SU-DHL-6 (cell line): ENCODE measurements around the gene ATXN7.
A peak's percentile ranks its signal among the peaks of the same experiment; 100 is the strongest.

Source experiments
- H2AFZ ChIP-seq: fragments of 200-600 bp; sonication (generic); 2 replicates; pipeline ENCODE4 v1.6.1; 2014; ENCODE audit warnings: low read depth, mild to moderate bottlenecking, moderate library complexity, mixed read lengths, antibody characterized with exemption, low read length; ENCODE audit not compliant: severe bottlenecking
- H3F3A ChIP-seq: fragments of 200-600 bp; shearing (Covaris generic); 2 replicates; pipeline ENCODE4 v1.6.0; 2016; ENCODE audit warnings: antibody characterized with exemption, mild to moderate bottlenecking; ENCODE audit not compliant: insufficient read depth
- H3K27ac ChIP-seq: fragments of 200-600 bp; sonication (generic); 2 replicates; pipeline ENCODE4 v1.5.1; 2016; ENCODE audit warnings: low read depth, mild to moderate bottlenecking, low read length, moderate library complexity, mixed read lengths
- H3K27me3 ChIP-seq: fragments of 200-600 bp; sonication (generic), shearing (Covaris generic); 2 replicates; pipeline ENCODE4 v1.6.0; 2014; ENCODE audit warnings: mild to moderate bottlenecking, low read length
- H3K36me3 ChIP-seq: fragments of 200-600 bp; sonication (generic); 2 replicates; pipeline ENCODE4 v1.6.1; 2014; ENCODE audit warnings: mild to moderate bottlenecking, low read length, mixed read lengths
- H3K4me2 ChIP-seq: fragments of 300-600, 200-600 bp; shearing (Covaris generic), sonication (generic); 2 replicates; pipeline ENCODE4 v1.6.0; 2014; ENCODE audit warnings: low read length, low read depth, mild to moderate bottlenecking; ENCODE audit not compliant: poor library complexity, severe bottlenecking
- H3K4me3 ChIP-seq: fragments of 200-600 bp; sonication (generic); 2 replicates; pipeline ENCODE4 v1.5.1; 2014; ENCODE audit warnings: antibody characterized with exemption, low read length, mild to moderate bottlenecking, mixed read lengths; ENCODE audit not compliant: insufficient read depth, poor library complexity, severe bottlenecking
- H3K79me2 ChIP-seq: fragments of 200-600 bp; sonication (generic); 2 replicates; pipeline ENCODE4 v1.6.1; 2014; ENCODE audit warnings: mild to moderate bottlenecking, low read length, moderate library complexity; ENCODE audit not compliant: insufficient read depth
- H3K9ac ChIP-seq: fragments of 200-600 bp; sonication (generic); 2 replicates; pipeline ENCODE4 v1.7.0; 2014; ENCODE audit warnings: mild to moderate bottlenecking, low read length
- H3K9me2 ChIP-seq: fragments of 200-600 bp; sonication (generic); replicated peaks from 2 replicates; pipeline ENCODE4 v1.6.1; 2014; ENCODE audit warnings: low read length; ENCODE audit not compliant: insufficient read depth
- H3K9me3 ChIP-seq: fragments of 200-600 bp; sonication (generic); 2 replicates; pipeline ENCODE4 v1.6.1; 2014; ENCODE audit warnings: low read length, mixed read lengths; ENCODE audit not compliant: insufficient read depth
- H4K20me1 ChIP-seq: fragments of 200-600 bp; sonication (generic); 2 replicates; pipeline ENCODE4 v1.6.1; 2014; ENCODE audit warnings: low read depth, mild to moderate bottlenecking, antibody characterized with exemption, low read length, moderate library complexity, mixed read lengths
- CTCF ChIP-seq: fragments of 200-600 bp; sonication (generic); IDR thresholded peaks from one replicate; pipeline ENCODE4 v1.5.1; 2017; ENCODE audit warnings: antibody characterized with exemption, mild to moderate bottlenecking, low read length, moderate library complexity; ENCODE audit not compliant: insufficient read depth, poor library complexity, severe bottlenecking
- EZH2phosphoT487 ChIP-seq: fragments of 200-600 bp; sonication (generic), shearing (Covaris generic); conservative IDR thresholded peaks from 2 replicates; pipeline ENCODE4 v1.6.1; 2018; ENCODE audit warnings: mild to moderate bottlenecking, antibody characterized with exemption, low read length, moderate library complexity, mixed read lengths

The ATXN7 gene

GRCh38 chr3:63862804-63863149 lies 890 bp upstream of the ATXN7 start:
- H3K79me2 ChIP-seq, result peaks cover 92% of the 10 kb centered on the region
- no peak for TF ChIP-seq CTCF
- no peak for TF ChIP-seq EZH2phosphoT487
- H3K4me3 ChIP-seq, result peak overlapping the region; percentile 96
- H3K27ac ChIP-seq, result peak overlapping the region; percentile 66
- peak overlapping the region; percentile 98 for H2AFZ ChIP-seq
- no peaks in the 10 kb centered on the region for H3K9me2 ChIP-seq
- peak overlapping the region; percentile 99 for H3K9ac ChIP-seq
- no peaks in the 10 kb centered on the region; the same call in 1 of the 2 replicates for H3F3A ChIP-seq
- H3K9me3 ChIP-seq, result no peaks in the 10 kb centered on the region
- H3K27me3 ChIP-seq, result no peaks in the 10 kb centered on the region
- H4K20me1 ChIP-seq, result 0 out of 2 replicates have a peak, but pooled peaks cover 5% of the 10 kb centered on the region
- H3K36me3 ChIP-seq, result peaks cover 6% of the 10 kb centered on the region; the same call in 1 of the 2 replicates
- H3K4me2 ChIP-seq, result peak overlapping the region; percentile 74

- Histone ChIP-seq H3K27me3 (no peaks in the 10 kb centered on the region), H3K36me3 (peaks cover 6% of the 10 kb centered on the region; the same call in 1 of the 2 replicates), H3K9me3 (no peaks in the 10 kb centered on the region), H3K9ac (peak overlapping the region; percentile 70), H3K4me2 (peak overlapping the region; percentile 63), H2AFZ (peak overlapping the region; percentile 85), H4K20me1 (no peaks in the 10 kb centered on the region), H3K9me2 (no peaks in the 10 kb centered on the region), H3K79me2 (peaks cover 92% of the 10 kb centered on the region), H3F3A (no peaks in the 10 kb centered on the region; the same call in 1 of the 2 replicates), H3K4me3 (peak overlapping the region; percentile 73), H3K27ac (peak overlapping the region; percentile 75)
- TF ChIP-seq CTCF (no peak), EZH2phosphoT487 (no peak)
These were observed 619 bp downstream of the ATXN7 start for GRCh38 chr3:63864008-63864964.

GRCh38 chr3:63864965-63865327 lies 1.3 kb downstream of the ATXN7 start:
- H3F3A ChIP-seq, result no peaks in the 10 kb centered on the region; the same call in 1 of the 2 replicates
- no peaks in the 10 kb centered on the region for H3K9me3 ChIP-seq
- H3K9me2 ChIP-seq, result no peaks in the 10 kb centered on the region
- peak overlapping the region; percentile 63 for H3K4me2 ChIP-seq
- H3K27ac ChIP-seq, result peak overlapping the region; percentile 75
- H3K9ac ChIP-seq, result peak overlapping the region; percentile 70
- no peaks in the 10 kb centered on the region for H4K20me1 ChIP-seq
- H3K36me3 ChIP-seq, result peaks cover 6% of the 10 kb centered on the region; the same call in 1 of the 2 replicates
- no peaks in the 10 kb centered on the region for H3K27me3 ChIP-seq
- TF ChIP-seq CTCF (no peak), EZH2phosphoT487 (no peak)
- peaks cover 92% of the 10 kb centered on the region for H3K79me2 ChIP-seq
- peak overlapping the region; percentile 85 for H2AFZ ChIP-seq
- H3K4me3 ChIP-seq, result peak overlapping the region; percentile 73
